GM06990 (cell line): Measurements from ENCODE around the gene F8.
"Not testable (repeated sequence)": the region's sequence is repeated elsewhere in the genome, so short reads cannot be mapped to it uniquely, and the experiment has no call there.

Source experiments
- DNase-seq: peaks from one replicate; pipeline ENCODE4 v3.0.0-alpha.2; 2011; ENCODE audit not compliant: insufficient read length; ENCODE audit errors: extremely low read depth
- H3K27me3 ChIP-seq: replicated peaks from 2 replicates; pipeline ENCODE4 v1.6.0; 2011; ENCODE audit warnings: low read length; ENCODE audit not compliant: control insufficient read depth, insufficient read depth
- H3K36me3 ChIP-seq: 2 replicates; pipeline ENCODE4 v1.5.1; 2011; ENCODE audit warnings: low read length; ENCODE audit not compliant: control insufficient read depth, insufficient read depth
- H3K4me3 ChIP-seq: replicated peaks from 2 replicates; pipeline ENCODE4 v1.5.1; 2011; ENCODE audit warnings: low read depth, mild to moderate bottlenecking, control low read depth, low read length
- CTCF ChIP-seq: IDR thresholded peaks from 2 replicates; pipeline ENCODE4 v1.5.1; 2011; ENCODE audit warnings: low read length, control low read depth, mild to moderate bottlenecking, inconsistent platforms; ENCODE audit not compliant: insufficient read depth, poor library complexity, severe bottlenecking

F8 gene

GRCh38 chrX:155023907-155024833, 1.6 kb upstream of the F8 start:
- no peak for TF ChIP-seq CTCF
- Histone ChIP-seq H3K27me3 (no peaks in the 10 kb centered on the region), H3K36me3 (no peaks in the 10 kb centered on the region), H3K4me3 (no peak overlapping the region)
- DNase-seq, result no peak

- Histone ChIP-seq H3K27me3 (no peaks in the 10 kb centered on the region), H3K36me3 (no peaks in the 10 kb centered on the region), H3K4me3 (no peak overlapping the region)
- no peak for TF ChIP-seq CTCF
- no peak for DNase-seq
Measured at GRCh38 chrX:155020591-155020990, 1.9 kb downstream of the F8 start.

GRCh38 chrX:155009994-155010472, 12.5 kb downstream of the F8 start:
- TF ChIP-seq CTCF, result no peak
- H3K36me3 ChIP-seq, result no peaks in the 10 kb centered on the region
- DNase-seq, result no peak
- H3K4me3 ChIP-seq, result no peak overlapping the region
- no peaks in the 10 kb centered on the region for H3K27me3 ChIP-seq

- not testable (repeated sequence) for H3K4me3 ChIP-seq, H3K36me3 ChIP-seq, DNase-seq, H3K27me3 ChIP-seq
Measured at GRCh38 chrX:155008578-155008977, 13.9 kb downstream of the F8 start.

GRCh38 chrX:155006913-155007671, 15.4 kb downstream of the F8 start:
- H3K27me3 ChIP-seq, H3K4me3 ChIP-seq, DNase-seq, H3K36me3 ChIP-seq: not testable (repeated sequence)

- not testable (repeated sequence) for H3K27me3 ChIP-seq, H3K36me3 ChIP-seq, DNase-seq, H3K4me3 ChIP-seq
Measured at GRCh38 chrX:155006379-155006778, 16.1 kb downstream of the F8 start.

GRCh38 chrX:155005190-155005589, 17.3 kb downstream of the F8 start:
- Histone ChIP-seq H3K27me3 (no peaks in the 10 kb centered on the region), H3K4me3 (no peak overlapping the region), H3K36me3 (no peaks in the 10 kb centered on the region)
- TF ChIP-seq CTCF, result no peak
- no peak for DNase-seq
